ENCODE data around the gene CCDC137. TPM values are rescaled to one million over a fixed set of nuclear protein-coding genes. Genes with fewer than 3 reads are reported as not detected.

Gene CCDC137
- total and polyA plus RNA-seq, 2 donors (not counting 3 experiments of a cell fraction or from before 2014, with no cell fraction given) = 12.9 to 32.2 TPM

DNA sequence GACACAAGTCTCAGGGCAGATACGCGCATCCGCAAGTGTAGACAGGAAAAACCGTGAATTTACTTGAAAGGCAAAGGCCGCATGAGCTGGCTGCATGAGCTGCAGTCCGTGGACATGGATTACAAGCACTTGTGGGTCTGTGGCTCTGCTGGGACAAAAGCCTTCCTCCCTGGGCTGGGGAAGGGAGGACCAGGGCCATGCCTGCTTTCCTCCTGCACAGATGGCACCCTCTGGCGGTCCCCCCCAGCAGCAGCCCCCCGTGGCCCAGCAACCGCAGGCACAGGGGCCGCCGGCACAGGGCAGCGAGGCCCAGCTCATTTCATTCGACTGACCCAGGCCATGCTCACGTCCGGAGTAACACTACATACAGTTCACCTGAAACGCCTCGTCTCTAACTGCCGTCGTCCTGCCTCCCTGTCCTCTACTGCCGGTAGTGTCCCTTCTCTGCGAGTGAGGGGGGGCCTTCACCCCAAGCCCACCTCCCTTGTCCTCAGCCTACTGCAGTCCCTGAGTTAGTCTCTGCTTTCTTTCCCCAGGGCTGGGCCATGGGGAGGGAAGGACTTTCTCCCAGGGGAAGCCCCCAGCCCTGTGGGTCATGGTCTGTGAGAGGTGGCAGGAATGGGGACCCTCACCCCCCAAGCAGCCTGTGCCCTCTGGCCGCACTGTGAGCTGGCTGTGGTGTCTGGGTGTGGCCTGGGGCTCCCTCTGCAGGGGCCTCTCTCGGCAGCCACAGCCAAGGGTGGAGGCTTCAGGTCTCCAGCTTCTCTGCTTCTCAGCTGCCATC lies 34.9 kb downstream of the CCDC137 start:
- Histone ChIP-seq H3K4me2 (ENCODE audit: insufficient read depth, low read length) (peak overlapping the region; percentile 75), H2AFZ (ENCODE audit: low read depth, low read length) (no peak overlapping the region), H3K27ac (ENCODE audit: insufficient read depth, low read depth, low read length) (no peak overlapping the region), H3K9me3 (replicated peaks; ENCODE audit: control insufficient read depth, insufficient read depth, low read length) (no peaks in the 10 kb centered on the region), H3K4me1 (ENCODE audit: control insufficient read depth, extremely low read depth, insufficient read depth, low read length) (peaks cover 19% of the 10 kb centered on the region), H3K9ac (replicated peaks; ENCODE audit: extremely low read depth, insufficient read depth, low read length) (no peak overlapping the region), H3K79me2 (ENCODE audit: control insufficient read depth, insufficient read depth, low read length) (peaks cover 47% of the 10 kb centered on the region), H4K20me1 (replicated peaks; ENCODE audit: control insufficient read depth, extremely low read depth, insufficient read depth, low read length) (no peaks in the 10 kb centered on the region), H3K36me3 (ENCODE audit: control insufficient read depth in 2 of 2, extremely low read depth in 1 of 2, insufficient read depth in 2 of 2, low read length in 2 of 2) (peaks cover 6 to 37% of the 10 kb centered on the region in 2 experiments), H3K4me3 (replicated peaks in 1 of 3; ENCODE audit: insufficient read depth in 1 of 3, low read depth in 1 of 3, low read length in 3 of 3) (no peak overlapping the region), H3K9me1 (replicated peaks; ENCODE audit: control insufficient read depth, extremely low read depth, insufficient read depth, low read length) (no peaks in the 10 kb centered on the region), H3K27me3 (ENCODE audit: control insufficient read depth in 2 of 2, insufficient read depth in 2 of 2, low read length in 2 of 2) (no peaks in the 10 kb centered on the region)
- FAIRE-seq (no peak), DNase-seq (ENCODE audit: low read depth, low spot score) (no peak)
- BruUV-seq (replicated peaks) = TSS peak; percentile 12
- intact Hi-C loops (cut with micrococcal nuclease) = loop anchor here (2.0 kb wide), 1 partner anchor 17 kb away; the partner anchor contains the start of gene HGS
- ChIA-PET POLR2A (no interaction called here), CTCF (interaction anchor here (2.8 kb wide), 1 partner anchor 17 kb away, joined by 19 read pairs; the partner anchor contains the start of genes ARL16 and HGS)
- dilution Hi-C loops (cut with MboI; ENCODE audit: extremely low pct_ligation_motif_present, low sequenced_read_pairs) = no loop called here
- TF ChIP-seq JUN (IDR thresholded peaks at IDR 0.05; ENCODE audit: borderline replicate concordance, insufficient read depth, insufficient read length, low read depth) (no peak), POLR2AphosphoS5 (IDR thresholded peaks at IDR 0.05; ENCODE audit: insufficient read depth, low read depth, low read length) (peak; percentile 6)
- TF ChIP-seq, protein P1, sequence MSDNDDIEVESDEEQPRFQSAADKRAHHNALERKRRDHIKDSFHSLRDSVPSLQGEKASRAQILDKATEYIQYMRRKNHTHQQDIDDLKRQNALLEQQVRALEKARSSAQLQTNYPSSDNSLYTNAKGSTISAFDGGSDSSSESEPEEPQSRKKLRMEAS (IDR thresholded peaks at IDR 0.05; ENCODE audit: insufficient read depth, insufficient read length) = no peak
- TF ChIP-seq, protein P2, sequence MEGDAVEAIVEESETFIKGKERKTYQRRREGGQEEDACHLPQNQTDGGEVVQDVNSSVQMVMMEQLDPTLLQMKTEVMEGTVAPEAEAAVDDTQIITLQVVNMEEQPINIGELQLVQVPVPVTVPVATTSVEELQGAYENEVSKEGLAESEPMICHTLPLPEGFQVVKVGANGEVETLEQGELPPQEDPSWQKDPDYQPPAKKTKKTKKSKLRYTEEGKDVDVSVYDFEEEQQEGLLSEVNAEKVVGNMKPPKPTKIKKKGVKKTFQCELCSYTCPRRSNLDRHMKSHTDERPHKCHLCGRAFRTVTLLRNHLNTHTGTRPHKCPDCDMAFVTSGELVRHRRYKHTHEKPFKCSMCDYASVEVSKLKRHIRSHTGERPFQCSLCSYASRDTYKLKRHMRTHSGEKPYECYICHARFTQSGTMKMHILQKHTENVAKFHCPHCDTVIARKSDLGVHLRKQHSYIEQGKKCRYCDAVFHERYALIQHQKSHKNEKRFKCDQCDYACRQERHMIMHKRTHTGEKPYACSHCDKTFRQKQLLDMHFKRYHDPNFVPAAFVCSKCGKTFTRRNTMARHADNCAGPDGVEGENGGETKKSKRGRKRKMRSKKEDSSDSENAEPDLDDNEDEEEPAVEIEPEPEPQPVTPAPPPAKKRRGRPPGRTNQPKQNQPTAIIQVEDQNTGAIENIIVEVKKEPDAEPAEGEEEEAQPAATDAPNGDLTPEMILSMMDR (IDR thresholded peaks at IDR 0.05; ENCODE audit: extremely low read depth in 1 of 2, insufficient read depth in 1 of 2, low read depth in 1 of 2, low read length in 2 of 2) = no peak
